ENCODE data around the gene CORO1A.

CORO1A gene

GRCh38 chr16:30183233-30184095, at the start of gene CORO1A:
CORO1A (plus strand) TSS chr16:30183602; CDS start chr16:30185210, 1,608 bp downstream.
- no peak for TF ChIP-seq CTCF (IDR thresholded peaks at IDR 0.05; ENCODE audit: unreplicated experiment in 3 of 3)
- Mint-ChIP-seq H3K9me3 (no peaks in the 10 kb centered on the region), H3K4me3 (peak within 1 kb of the TSS; percentile 87 to 88 (median 87)), H3K36me3 (ENCODE audit: low read depth) (no peaks in the 10 kb centered on the region), H3K27me3 (ENCODE audit: low read depth) (peaks cover 7% of the 10 kb centered on the region), H3K4me1 (peaks cover 8% of the 10 kb centered on the region), H3K27ac (peak within 1 kb of the TSS in 1 of 3 experiments; percentile 33)

- no peak for TF ChIP-seq CTCF (IDR thresholded peaks at IDR 0.05; ENCODE audit: unreplicated experiment in 3 of 3)
- Mint-ChIP-seq H3K27me3 (ENCODE audit: low read depth) (no peaks in the 10 kb centered on the region), H3K9me3 (no peaks in the 10 kb centered on the region)
Measured at GRCh38 chr16:30136971-30137605, 46.3 kb upstream of the CORO1A start.

GRCh38 chr16:30137897-30138296, 45.5 kb upstream of the CORO1A start:
- Mint-ChIP-seq H3K4me3 (no peak overlapping the region), H3K4me1 (peaks cover 5% of the 10 kb centered on the region), H3K27me3 (ENCODE audit: low read depth) (peaks cover 4% of the 10 kb centered on the region)

More at GRCh38 chr16:30136971-30137605, 46.3 kb upstream of the CORO1A start:
- no peaks in the 10 kb centered on the region for H3K36me3 Mint-ChIP-seq (ENCODE audit: low read depth)
- H3K4me1 Mint-ChIP-seq: peaks cover 9% of the 10 kb centered on the region
- H3K27ac Mint-ChIP-seq: peak overlapping the region in 1 of 3 experiments; percentile 21
- no peak overlapping the region for H3K4me3 Mint-ChIP-seq

GRCh38 chr16:30139583-30140481, 43.6 kb upstream of the CORO1A start:
- no peak overlapping the region for H3K4me3 Mint-ChIP-seq
- no peak overlapping the region for H3K27ac Mint-ChIP-seq
- TF ChIP-seq CTCF (IDR thresholded peaks at IDR 0.05; ENCODE audit: unreplicated experiment in 3 of 3): no peak
- H3K27me3 Mint-ChIP-seq (ENCODE audit: low read depth): peaks cover 8% of the 10 kb centered on the region
- H3K36me3 Mint-ChIP-seq (ENCODE audit: low read depth): no peaks in the 10 kb centered on the region
- no peaks in the 10 kb centered on the region for H3K9me3 Mint-ChIP-seq
- H3K4me1 Mint-ChIP-seq: peaks cover 5% of the 10 kb centered on the region

More at GRCh38 chr16:30137897-30138296, 45.5 kb upstream of the CORO1A start:
- no peak for TF ChIP-seq CTCF (IDR thresholded peaks at IDR 0.05; ENCODE audit: unreplicated experiment in 3 of 3)
- H3K9me3 Mint-ChIP-seq: no peaks in the 10 kb centered on the region
- no peaks in the 10 kb centered on the region for H3K36me3 Mint-ChIP-seq (ENCODE audit: low read depth)
- no peak overlapping the region for H3K27ac Mint-ChIP-seq

GRCh38 chr16:30141750-30142149, 41.7 kb upstream of the CORO1A start:
- TF ChIP-seq CTCF (IDR thresholded peaks at IDR 0.05; ENCODE audit: unreplicated experiment in 3 of 3): no peak
- Mint-ChIP-seq H3K27me3 (ENCODE audit: low read depth) (peaks cover 8% of the 10 kb centered on the region), H3K27ac (no peak overlapping the region), H3K36me3 (ENCODE audit: low read depth) (no peaks in the 10 kb centered on the region), H3K4me1 (peaks cover 5% of the 10 kb centered on the region), H3K9me3 (peaks cover 4% of the 10 kb centered on the region), H3K4me3 (no peak overlapping the region)
